Right renal cortex interstitium (tissue), 3 donors: Measurements from ENCODE around the gene RELL2. TPM values are rescaled to one million over a fixed set of nuclear protein-coding genes. Genes with fewer than 3 reads are reported as not detected.
"Not testable (repeated sequence)": the region's sequence is repeated elsewhere in the genome, so short reads cannot be mapped to it uniquely, and the experiment has no call there.

ENCODE experiments used
- DNase-seq, 3 donors: peaks; one replicate each; pipeline ENCODE4 v3.0.0-alpha.2; 2013; ENCODE audit warnings: low read depth in 3 of 3, low spot score in 2 of 3
- polyA plus RNA-seq, 3 donors: library from polyadenylated mRNA; unstranded; fragments of 120-200 nt; gene quantifications; one replicate each; pipeline ENCODE4 v1.2.1, GENCODE V29; 2013; ENCODE audit not compliant: insufficient read length in 3 of 3

The RELL2 gene
- polyA plus RNA-seq, result 1 to 10 TPM in 1 of 3 donors, under 1 TPM in 2; 0.64 to 1.1 (median 0.78) TPM

DNA sequence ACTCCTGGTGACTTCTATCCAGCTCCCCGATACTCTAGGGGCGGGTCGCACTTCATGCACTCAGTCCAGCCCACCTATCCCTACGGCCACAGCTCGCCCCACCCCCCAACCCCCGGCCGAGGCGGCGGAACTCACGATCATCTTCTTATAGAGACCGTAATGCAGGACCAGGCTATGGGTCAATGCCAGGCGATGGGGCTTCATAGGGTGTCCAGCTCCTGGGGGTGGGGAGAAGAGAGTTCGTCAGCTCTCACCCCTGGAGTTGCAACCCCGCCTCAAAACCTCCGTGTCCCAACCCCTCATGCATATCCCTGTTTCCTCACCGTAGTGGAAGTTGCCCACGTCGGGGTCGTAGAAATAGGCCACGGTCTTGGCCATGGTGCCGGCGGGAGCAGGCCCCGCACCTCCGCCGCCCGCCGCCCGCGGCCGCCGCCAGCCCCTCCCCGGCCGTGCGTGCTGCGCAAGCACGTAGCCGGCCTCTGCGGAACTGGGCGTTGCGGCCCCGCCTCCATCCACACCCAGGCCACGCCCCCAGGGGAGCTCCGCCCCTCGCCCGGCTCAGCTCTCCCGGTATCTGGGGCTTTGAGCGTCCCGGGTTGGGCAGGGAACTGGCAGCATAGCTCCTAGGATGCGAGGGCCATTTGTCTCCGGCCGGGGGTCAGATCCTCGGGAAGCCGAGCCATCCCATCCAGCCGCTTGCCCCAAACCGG lies at the start of gene RELL2, which contains the start of gene HDAC3:
TSS of gene RELL2 (plus strand) at position 585 of the 710 bp plus-strand sequence. CDS start 1,229 bp downstream, outside the sequence.
TSS of gene HDAC3 (minus strand) at position 437 of the 710 bp plus-strand sequence. CDS start at position 378, 59 bp downstream.
- DNase-seq, result peak; percentile 65 to 79 (median 75)

- DNase-seq, result no peak
These were observed 46.7 kb upstream of the RELL2 start for GRCh38 chr5:141590127-141590526.

DNA sequence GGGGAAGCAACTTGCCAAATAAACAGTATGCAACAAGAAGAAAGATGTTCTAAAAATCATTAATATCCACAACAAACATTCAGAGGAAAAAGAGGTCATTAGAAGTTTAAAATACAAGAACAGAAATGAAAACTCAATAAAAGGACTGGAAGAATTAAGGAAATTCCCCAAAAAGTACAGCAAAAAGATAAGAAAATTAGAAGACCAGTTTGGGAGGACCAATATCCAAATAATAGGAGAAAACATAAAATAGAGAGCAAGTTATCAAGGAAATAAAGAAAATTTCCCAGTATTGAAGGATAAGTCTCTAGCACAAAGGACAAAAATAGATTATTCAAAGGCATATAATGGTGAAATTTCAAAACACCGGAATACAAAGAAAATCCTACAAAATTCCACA lies 39.9 kb upstream of the RELL2 start:
- DNase-seq, result no peak

DNA sequence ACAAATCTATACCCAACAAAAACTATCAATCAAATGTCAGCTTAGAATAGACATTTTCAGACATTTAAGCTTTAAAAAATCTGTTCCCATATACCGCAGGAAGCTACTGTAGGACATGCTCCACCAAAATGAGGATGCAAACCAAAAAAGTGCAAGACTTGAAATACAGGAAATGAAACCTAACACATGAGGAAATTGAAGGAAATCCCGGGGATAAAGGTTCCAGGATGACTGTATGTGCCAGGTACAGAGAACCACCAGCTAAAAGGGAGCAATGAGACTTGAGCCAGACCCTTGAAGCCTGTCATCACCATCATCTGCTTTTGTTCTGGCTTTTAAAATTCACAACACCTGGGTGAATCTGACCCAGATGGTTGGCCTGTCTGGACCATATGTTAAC lies 39.4 kb upstream of the RELL2 start:
- no peak for DNase-seq

DNA sequence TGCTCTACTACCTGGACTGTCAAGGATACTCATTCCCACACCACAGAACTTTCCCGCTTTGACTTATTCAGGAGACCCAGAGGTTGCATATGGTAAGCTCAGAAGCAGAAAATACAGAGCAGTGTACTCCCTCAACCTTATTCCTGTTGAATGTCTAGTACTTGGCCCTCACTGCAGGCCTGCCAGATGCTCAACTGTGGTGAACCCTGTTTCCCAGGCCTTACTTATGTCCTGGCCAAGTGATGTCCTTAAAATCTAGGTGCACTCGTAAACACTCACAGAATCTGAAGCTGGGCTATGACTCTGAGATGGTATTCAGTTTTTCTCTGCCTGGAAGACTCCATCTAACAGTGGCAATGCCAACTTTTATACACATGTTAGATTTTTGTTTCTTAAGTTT lies 39.0 kb upstream of the RELL2 start:
- DNase-seq, result no peak

- no peak for DNase-seq
These were observed 38.1 kb upstream of the RELL2 start for GRCh38 chr5:141598391-141599345.

GRCh38 chr5:141602606-141603005 lies 34.2 kb upstream of the RELL2 start:
- no peak for DNase-seq

- no peak for DNase-seq
These were observed 32.7 kb upstream of the RELL2 start for GRCh38 chr5:141603923-141604717.

- no peak for DNase-seq
These were observed 31.1 kb upstream of the RELL2 start for GRCh38 chr5:141605523-141606277.

DNA sequence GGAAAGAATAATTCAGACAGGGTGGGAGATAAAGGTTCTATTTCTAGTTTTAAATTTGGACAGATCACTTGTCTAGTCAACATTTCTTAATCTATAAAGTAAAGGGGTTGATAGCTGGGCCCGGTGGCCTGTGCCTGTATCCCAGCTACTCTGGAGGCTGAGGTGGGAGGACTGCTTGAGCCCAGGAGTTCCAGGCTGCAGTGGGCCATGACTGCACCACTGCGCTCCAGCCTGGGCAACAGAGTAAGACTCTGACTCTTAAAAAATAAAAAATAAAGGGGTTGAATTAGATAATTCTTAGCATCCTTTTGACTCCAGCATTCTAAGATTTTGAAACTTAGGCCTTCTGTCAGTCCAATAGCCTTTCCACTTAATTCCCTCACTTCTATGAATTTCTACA lies 28.8 kb upstream of the RELL2 start:
- no peak for DNase-seq

DNA sequence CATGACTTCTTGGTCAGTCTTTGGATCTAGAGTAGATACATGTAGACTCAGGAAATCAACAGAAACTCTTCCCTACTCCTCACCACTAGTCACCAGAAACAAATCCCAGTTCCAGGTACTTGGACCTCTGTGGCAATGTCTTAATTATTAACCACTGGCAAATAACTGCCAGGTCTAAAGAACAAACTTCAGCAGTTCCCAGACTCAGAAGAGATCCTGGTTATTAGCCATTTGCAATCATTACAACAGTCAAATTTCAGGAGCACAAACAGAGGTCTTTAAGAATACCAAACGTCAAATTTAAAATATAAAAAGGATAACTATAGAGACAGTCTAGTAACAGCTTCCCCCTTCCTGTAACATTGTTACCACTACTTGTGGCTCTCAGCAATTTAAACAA lies 28.2 kb upstream of the RELL2 start:
- DNase-seq, result no peak

DNA sequence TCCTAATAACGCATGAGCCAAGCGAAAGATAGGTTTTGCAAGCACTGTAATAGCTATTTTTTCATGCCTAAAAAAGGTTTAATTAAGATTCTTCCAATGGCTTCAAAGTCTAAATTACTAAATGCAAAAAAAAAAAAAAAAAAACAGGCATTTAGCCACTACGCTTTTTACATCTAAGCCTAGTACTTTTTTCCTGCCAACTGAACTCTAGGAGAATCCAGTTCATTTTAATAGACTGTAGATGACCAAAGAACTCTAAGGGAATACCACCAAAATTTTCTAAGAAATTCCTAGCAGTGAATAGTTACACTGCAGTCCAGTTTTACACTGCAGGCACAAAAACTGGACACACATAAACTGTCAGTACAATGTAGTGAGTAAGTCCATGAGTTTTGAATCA lies 27.8 kb upstream of the RELL2 start:
- no peak for DNase-seq

DNA sequence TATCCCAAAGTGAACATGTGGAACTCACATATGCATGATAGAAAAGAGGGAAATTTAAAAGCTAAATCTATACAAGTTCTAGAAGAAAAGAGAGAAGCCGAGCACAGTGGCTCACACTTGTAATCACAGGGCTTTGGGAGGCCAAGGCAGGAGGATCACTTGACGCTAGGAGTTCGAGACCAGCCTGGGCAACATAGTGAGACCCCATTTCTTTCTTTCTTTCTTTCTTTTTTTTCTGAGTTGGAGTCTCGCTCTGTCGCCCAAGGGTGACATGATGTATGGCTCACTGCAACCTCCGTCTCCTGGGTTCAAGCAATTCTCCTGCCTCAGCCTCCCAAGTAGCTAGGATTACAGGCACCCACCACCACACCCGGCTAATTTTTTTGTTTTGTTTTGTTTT lies 26.9 kb upstream of the RELL2 start:
- not testable (repeated sequence) for DNase-seq

DNA sequence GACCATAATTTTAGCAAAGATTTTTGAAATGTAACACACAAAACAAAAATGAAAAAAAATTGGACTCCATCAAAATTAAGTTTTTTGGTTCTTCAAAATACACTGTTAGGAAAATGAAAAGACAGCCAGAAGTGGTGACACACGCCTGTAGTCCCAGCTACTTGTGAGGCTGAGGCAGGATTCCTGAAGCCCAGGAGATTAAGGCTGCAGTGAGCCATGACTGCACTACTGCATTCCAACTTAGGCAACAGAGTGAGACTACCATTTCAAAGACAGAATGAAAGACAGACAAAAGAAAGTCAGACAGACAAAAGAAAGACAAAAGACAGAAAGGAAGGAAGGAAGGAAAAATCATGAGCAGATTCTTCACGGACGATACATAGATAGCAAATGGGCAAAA lies 25.5 kb upstream of the RELL2 start:
- DNase-seq, result no peak

DNA sequence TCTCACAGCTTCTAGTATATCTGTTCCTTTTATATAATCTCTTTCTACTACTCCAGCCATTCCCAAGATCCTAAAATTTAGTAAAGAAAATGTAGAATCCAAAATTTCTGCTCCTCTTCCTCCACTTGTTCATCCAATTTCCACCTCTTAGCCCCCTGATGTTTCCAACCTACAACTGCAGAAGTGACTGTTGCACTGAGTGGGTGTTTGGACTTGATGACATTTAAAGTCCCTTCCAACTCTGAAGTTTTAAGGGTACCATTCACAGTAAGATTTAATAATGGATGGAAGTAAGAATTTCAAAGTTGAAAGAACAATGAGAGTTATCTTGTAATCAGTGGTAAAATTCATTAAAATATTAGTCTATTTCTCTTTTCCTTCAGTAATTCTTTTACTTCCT lies 23.5 kb upstream of the RELL2 start:
- DNase-seq, result no peak

- no peak for DNase-seq
These were observed 20.6 kb upstream of the RELL2 start for GRCh38 chr5:141615991-141616720.

DNA sequence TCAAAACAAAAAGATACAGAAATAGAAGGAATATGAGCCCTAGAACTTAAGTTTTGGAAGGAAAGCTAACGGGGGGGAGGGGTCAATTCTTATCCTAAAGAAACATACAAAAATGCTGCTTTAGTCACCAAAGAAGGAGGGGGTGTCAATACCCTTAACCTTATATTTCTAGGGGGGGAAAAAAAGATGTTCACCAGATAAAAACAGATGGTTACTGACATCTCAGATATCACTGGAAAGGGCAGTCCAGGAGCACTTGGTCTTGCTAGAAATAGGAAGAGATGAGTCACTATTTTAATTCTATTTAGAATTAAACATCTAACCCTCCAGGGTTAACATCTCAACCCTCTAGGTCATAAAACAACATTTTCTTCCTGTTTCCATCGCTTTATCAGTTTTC lies 19.7 kb upstream of the RELL2 start:
- no peak for DNase-seq

DNA sequence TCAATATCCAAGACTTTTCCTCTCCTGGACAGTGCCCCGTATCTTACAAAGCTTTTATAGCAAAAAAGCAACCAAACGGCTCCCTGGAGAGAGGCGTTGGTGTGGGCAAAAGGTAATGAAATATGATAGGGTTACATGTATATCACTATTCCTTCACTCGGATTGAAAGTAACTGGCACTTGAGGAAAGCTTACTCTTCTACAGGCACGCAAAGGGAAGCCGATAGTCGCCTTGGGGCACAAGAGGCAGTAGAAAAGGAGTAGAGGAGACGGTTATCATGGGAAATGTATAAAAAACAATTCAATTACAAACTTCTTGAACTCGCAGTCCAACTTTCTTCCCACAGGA lies 19.1 kb upstream of the RELL2 start:
- no peak for DNase-seq

DNA sequence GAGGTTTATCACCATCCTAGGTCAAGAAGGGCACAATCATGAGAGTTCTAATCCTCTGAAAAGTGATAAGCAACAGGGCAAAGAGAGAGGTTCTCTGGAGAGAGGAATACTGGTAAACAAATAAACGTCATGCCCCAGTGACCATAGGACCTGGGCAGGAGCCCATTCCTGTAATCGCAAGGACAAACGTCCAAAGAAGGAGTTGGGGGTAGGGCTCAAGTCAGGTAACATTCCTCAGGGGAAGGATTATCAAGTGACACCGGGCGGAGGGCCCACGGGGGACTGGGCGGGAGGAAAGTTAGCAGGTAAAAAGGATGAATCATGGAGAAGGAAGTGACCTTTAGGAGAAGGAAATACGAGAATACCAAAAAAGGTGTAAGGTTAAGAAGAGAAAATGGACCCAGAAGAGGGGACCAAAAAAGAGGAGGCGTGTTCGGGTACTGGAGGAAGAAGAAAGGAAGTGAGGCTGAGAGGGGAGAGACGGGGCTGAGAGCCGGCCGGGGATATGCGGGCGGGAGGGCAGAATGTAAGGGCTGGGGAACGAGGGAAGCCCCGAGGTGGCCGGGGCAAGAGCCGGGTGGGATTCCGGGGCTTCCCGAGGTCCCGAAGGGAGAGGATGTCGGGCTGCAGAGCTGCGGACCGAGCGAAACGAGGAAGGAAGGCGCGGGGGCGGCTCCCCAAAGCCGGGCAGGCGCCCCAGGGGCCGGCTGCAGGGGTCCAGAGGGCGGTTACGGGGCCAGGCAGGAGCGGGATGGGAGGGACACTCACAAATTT lies 18.6 kb upstream of the RELL2 start:
- DNase-seq, result peak in 1 of 3 donors; percentile 36
